Endodermal cell (in vitro differentiated cells): ENCODE measurements around the gene MAST1. TPM values are rescaled to one million over a fixed set of nuclear protein-coding genes. Genes with fewer than 3 reads are reported as not detected.
"Not testable (repeated sequence)": the region's sequence is repeated elsewhere in the genome, so short reads cannot be mapped to it uniquely, and the experiment has no call there.

Source experiments
- DNase-seq: peaks from one replicate; pipeline ENCODE4 v3.0.0-alpha.2; 2017
- H3K27ac ChIP-seq: 2 replicates; pipeline ENCODE4 v1.5.1; 2013; ENCODE audit warnings: mild to moderate bottlenecking, low read depth, low read length, moderate library complexity
- H3K27me3 ChIP-seq: 2 replicates; pipeline ENCODE4 v1.6.1; 2013; ENCODE audit warnings: mild to moderate bottlenecking, low read length, moderate library complexity; ENCODE audit not compliant: insufficient read depth, control insufficient read depth, poor library complexity, severe bottlenecking
- H3K36me3 ChIP-seq: 2 replicates; pipeline ENCODE4 v1.7.0; 2013; ENCODE audit warnings: mild to moderate bottlenecking, low read length, moderate library complexity; ENCODE audit not compliant: control insufficient read depth, insufficient read depth
- H3K4me1 ChIP-seq: one replicate; pipeline ENCODE4 v1.7.0; 2013; ENCODE audit warnings: low read length; ENCODE audit not compliant: control insufficient read depth, insufficient read depth
- H3K4me3 ChIP-seq: 2 replicates; pipeline ENCODE4 v1.5.1; 2013; ENCODE audit warnings: mild to moderate bottlenecking, low read length, moderate library complexity
- H3K9ac ChIP-seq: 2 replicates; pipeline ENCODE4 v1.6.1; 2013; ENCODE audit warnings: mild to moderate bottlenecking, low read length, moderate library complexity; ENCODE audit not compliant: poor library complexity, severe bottlenecking; ENCODE audit errors: extremely low read depth
- H3K9me3 ChIP-seq: 2 replicates; pipeline ENCODE4 v1.6.1; 2013; ENCODE audit warnings: mild to moderate bottlenecking, low read length, moderate library complexity; ENCODE audit not compliant: control insufficient read depth
- H3K27ac Mint-ChIP-seq: 2 replicates; pipeline ENCODE4 v1.8.0; 2020; ENCODE audit warnings: mixed read lengths
- H3K27me3 Mint-ChIP-seq: 2 replicates; pipeline ENCODE4 v1.8.0; 2021; ENCODE audit warnings: mild to moderate bottlenecking, mixed read lengths; ENCODE audit not compliant: insufficient read depth
- H3K36me3 Mint-ChIP-seq: 2 replicates; pipeline ENCODE4 v1.8.0; 2020; ENCODE audit warnings: low read depth, mixed read lengths
- H3K4me1 Mint-ChIP-seq: 2 replicates; pipeline ENCODE4 v1.8.0; 2020; ENCODE audit warnings: mixed read lengths
- H3K4me3 Mint-ChIP-seq: 2 replicates; pipeline ENCODE4 v1.8.0; 2020; ENCODE audit warnings: mild to moderate bottlenecking, moderate library complexity, mixed read lengths
- H3K9me3 Mint-ChIP-seq: 2 replicates; pipeline ENCODE4 v1.8.0; 2020; ENCODE audit warnings: mild to moderate bottlenecking, mixed read lengths
- CTCF ChIP-seq: fragments of 200-600 bp; sonication (generic); conservative IDR thresholded peaks from 2 replicates; pipeline ENCODE4 v1.5.0; 2021; ENCODE audit warnings: antibody characterized with exemption, mild to moderate bottlenecking
- WGBS, 2 experiments: methylation state at CpG; one replicate each; pipeline versions ENCODE4 v1.1.5 to v1.1.7; 2013; ENCODE audit warnings: missing lambda C conversion rate in 2 of 2, mixed read lengths in 1 of 2; ENCODE audit not compliant: insufficient coverage in 1 of 2, insufficient read length in 1 of 2; 5-methylcytosine and 5-hydroxymethylcytosine counted together
- total RNA-seq, 2 donors: library from RNA; stranded (reverse); fragmentation: NEBNext Ultra II Directional in 1 of 2; extraction: Animal tissue kit (Norgen Biotek cat#: 25700) in 1 of 2; gene quantifications; 2 replicates in 1 of 2; 3 replicates in 1 of 2; pipeline ENCODE4 v1.2.1, GENCODE V29; 2021

Gene MAST1
- total RNA-seq, 2 donors from 2014 or later: 6.9 to 18.5 TPM

GRCh38 chr19:12843328-12843727, 5.0 kb downstream of the MAST1 start:
- WGBS, 2 experiments: 96 to 97% methylated on average over 9 to 11 of the region's 11 CpGs
- TF ChIP-seq CTCF: no peak
- DNase-seq: no peak
- no peak overlapping the region for H3K4me3 ChIP-seq
- Mint-ChIP-seq H3K27me3 (peaks cover 57% of the 10 kb centered on the region), H3K4me1 (no peaks in the 10 kb centered on the region), H3K9me3 (no peaks in the 10 kb centered on the region), H3K4me3 (no peak overlapping the region), H3K36me3 (no peaks in the 10 kb centered on the region), H3K27ac (no peak overlapping the region)
- H3K36me3 ChIP-seq: no peaks in the 10 kb centered on the region
- H3K4me1 ChIP-seq: no peaks in the 10 kb centered on the region
- H3K27ac ChIP-seq: no peak overlapping the region
- no peaks in the 10 kb centered on the region for H3K9me3 ChIP-seq
- peaks cover 17% of the 10 kb centered on the region for H3K27me3 ChIP-seq
- no peak overlapping the region for H3K9ac ChIP-seq

- H3K4me3 ChIP-seq: no peak overlapping the region
- Mint-ChIP-seq H3K27ac (no peak overlapping the region), H3K36me3 (no peaks in the 10 kb centered on the region), H3K27me3 (peaks cover 54% of the 10 kb centered on the region), H3K9me3 (no peaks in the 10 kb centered on the region), H3K4me3 (no peak overlapping the region), H3K4me1 (no peaks in the 10 kb centered on the region)
- H3K27ac ChIP-seq: no peak overlapping the region
- H3K4me1 ChIP-seq: no peaks in the 10 kb centered on the region
- DNase-seq: no peak
- no peak overlapping the region for H3K9ac ChIP-seq
- H3K36me3 ChIP-seq: no peaks in the 10 kb centered on the region
- H3K27me3 ChIP-seq: peaks cover 12% of the 10 kb centered on the region
- H3K9me3 ChIP-seq: no peaks in the 10 kb centered on the region
- WGBS, 2 experiments: 86 to 93% methylated on average over 3 of the region's 3 CpGs
- TF ChIP-seq CTCF: no peak
These were observed 5.9 kb downstream of the MAST1 start for GRCh38 chr19:12843999-12844732.

GRCh38 chr19:12846613-12847012, 8.3 kb downstream of the MAST1 start:
- WGBS, 2 experiments: 92% methylated on average over 7 of the region's 7 CpGs; no CpG with 5 or more reads in 1 of the 2 experiments

More at GRCh38 chr19:12846613-12847012, 8.3 kb downstream of the MAST1 start:
- H3K36me3 ChIP-seq, H3K9ac ChIP-seq, H3K36me3 Mint-ChIP-seq, H3K4me1 ChIP-seq, H3K27me3 ChIP-seq, H3K9me3 Mint-ChIP-seq, H3K9me3 ChIP-seq, H3K27ac ChIP-seq, H3K4me1 Mint-ChIP-seq, DNase-seq, H3K27ac Mint-ChIP-seq, H3K4me3 Mint-ChIP-seq, H3K4me3 ChIP-seq: not testable (repeated sequence)
- peaks cover 36% of the 10 kb centered on the region for H3K27me3 Mint-ChIP-seq
